Measurements from ENCODE around the gene RFESD.
A peak's percentile ranks its signal among the peaks of the same experiment; 100 is the strongest.

DNA sequence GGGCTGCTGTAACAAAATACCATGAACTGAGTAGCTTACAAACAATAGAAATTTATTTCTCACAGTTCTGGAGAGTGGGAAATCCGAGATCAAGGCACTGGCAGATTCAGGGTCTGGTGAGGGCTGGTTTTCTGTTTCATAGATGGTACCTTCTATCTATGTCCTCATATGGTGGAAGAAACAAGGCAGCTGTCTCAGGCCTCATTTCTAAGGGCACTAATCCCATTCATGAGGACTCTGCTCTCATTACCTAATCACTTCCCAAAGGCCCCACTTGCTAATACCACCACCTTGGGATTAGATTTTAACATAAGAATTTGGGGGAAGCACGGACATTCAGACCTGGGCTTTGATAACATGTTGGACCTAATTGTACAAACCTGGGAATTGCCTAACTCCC lies 13.5 kb downstream of the RFESD start:
- TF ChIP-seq POLR2A (IDR thresholded peaks at IDR 0.05; ENCODE audit: low read length) = peak; percentile 42
- TF ChIP-seq GATA1 (IDR thresholded peaks at IDR 0.05; ENCODE audit: low read depth, low read length) = no peak

Measured in erythroblast (primary cell).